Measurements from ENCODE around the gene RPN2.

- TF ChIP-seq JUNB (IDR thresholded peaks at IDR 0.05) (no peak), ZBTB40 (IDR thresholded peaks at IDR 0.05; ENCODE audit: borderline replicate concordance) (no peak), SUZ12 (IDR thresholded peaks at IDR 0.05; ENCODE audit: unreplicated experiment) (no peak)
Measured at GRCh38 chr20:37274851-37275524, 95.9 kb downstream of the RPN2 start.
